ENCODE data around the gene GIMAP5. TPM values are rescaled to one million over a fixed set of nuclear protein-coding genes. Genes with fewer than 3 reads are reported as not detected.

The GIMAP5 gene
- total and polyA plus RNA-seq, 9 of the 15 experiments (the other 6 are each of a cell fraction or from before 2014, with no cell fraction given) = 0.35 TPM; not detected in 8

DNA sequence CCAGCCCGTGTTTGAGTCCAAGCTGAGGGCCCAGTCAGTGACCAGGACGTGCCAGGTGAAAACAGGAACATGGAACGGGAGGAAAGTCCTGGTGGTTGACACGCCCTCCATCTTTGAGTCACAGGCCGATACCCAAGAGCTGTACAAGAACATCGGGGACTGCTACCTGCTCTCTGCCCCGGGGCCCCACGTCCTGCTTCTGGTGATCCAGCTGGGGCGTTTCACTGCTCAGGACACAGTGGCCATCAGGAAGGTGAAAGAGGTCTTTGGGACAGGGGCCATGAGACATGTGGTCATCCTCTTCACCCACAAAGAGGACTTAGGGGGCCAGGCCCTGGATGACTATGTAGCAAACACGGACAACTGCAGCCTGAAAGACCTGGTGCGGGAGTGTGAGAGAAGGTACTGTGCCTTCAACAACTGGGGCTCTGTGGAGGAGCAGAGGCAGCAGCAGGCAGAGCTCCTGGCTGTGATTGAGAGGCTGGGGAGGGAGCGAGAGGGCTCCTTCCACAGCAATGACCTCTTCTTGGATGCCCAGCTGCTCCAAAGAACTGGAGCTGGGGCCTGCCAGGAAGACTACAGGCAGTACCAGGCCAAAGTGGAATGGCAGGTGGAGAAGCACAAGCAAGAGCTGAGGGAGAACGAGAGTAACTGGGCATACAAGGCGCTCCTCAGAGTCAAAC, 5.2 kb downstream of the GIMAP5 start:
- H3K36me3 ChIP-seq (ENCODE audit: control insufficient read depth, insufficient read depth, low read length) = no peaks in the 10 kb centered on the region
- H3K27ac ChIP-seq (ENCODE audit: extremely low read depth, low read depth, low read length) = no peak overlapping the region
- H3K4me1 ChIP-seq (replicated peaks in 1 of 2; ENCODE audit: control insufficient read depth in 2 of 2, insufficient read depth in 2 of 2, low read length in 2 of 2) = no peaks in the 10 kb centered on the region; a peak in 1 of 5 replicates
- no peaks in the 10 kb centered on the region for H3K9me1 ChIP-seq (ENCODE audit: control insufficient read depth, insufficient read depth, low read length)
- peaks cover 9 to 33% of the 10 kb centered on the region in 2 experiments; a peak in 4 of 5 replicates for H3K27me3 ChIP-seq (ENCODE audit: control insufficient read depth in 2 of 2, insufficient read depth in 2 of 2, low read length in 2 of 2)
- H3K9me3 ChIP-seq (replicated peaks; ENCODE audit: control insufficient read depth, insufficient read depth, low read depth, low read length) = no peaks in the 10 kb centered on the region
- H3K79me2 ChIP-seq (ENCODE audit: control insufficient read depth, insufficient read depth, low read length) = no peaks in the 10 kb centered on the region
- H3K9ac ChIP-seq (ENCODE audit: insufficient read depth in 1 of 2, low read depth in 2 of 2, low read length in 2 of 2) = no peak overlapping the region
- intact Hi-C loops (cut with micrococcal nuclease) = no loop called here
- H4K20me1 ChIP-seq (replicated peaks; ENCODE audit: control insufficient read depth, insufficient read depth, low read length) = peaks cover 5% of the 10 kb centered on the region; the same call in 1 of the 2 replicates
- FAIRE-seq (no peak), ATAC-seq (no peak), DNase-seq (ENCODE audit: extremely low read depth in 1 of 4, low spot score in 3 of 4) (no peak)
- 0% methylated on average over 14 of the region's 14 CpGs for WGBS (ENCODE audit: insufficient coverage, low coverage, missing lambda C conversion rate)
- no peak overlapping the region for H3K4me2 ChIP-seq (ENCODE audit: insufficient read depth, low read length)
- H3K4me3 ChIP-seq = no peak overlapping the region
- H2AFZ ChIP-seq (ENCODE audit: low read depth, low read length) = no peak overlapping the region
- ChIA-PET CTCF (ENCODE audit: low intra/inter-chr PET ratio) (no interaction called here), POLR2A (interaction anchor here (0.6 to 1.5 kb wide), 4 partner anchors 10 to 312 kb away, joined by 3 to 4 read pairs (median 3); no protein-coding TSS in a partner anchor)
- no TSS peak for BruUV-seq (replicated peaks)
- in situ Hi-C loops (cut with MboI) = no loop called here
- TF ChIP-seq TCF3 (CRISPR knock-in tag; IDR thresholded peaks at IDR 0.05) (no peak), ZNF41 (CRISPR knock-in tag; conservative IDR thresholded peaks at IDR 0.05) (no peak), NRF1 (conservative IDR thresholded peaks at IDR 0.05 in 1 of 2, IDR thresholded peaks at IDR 0.05 in 1 of 2) (no peak), SMAD2 (IDR thresholded peaks at IDR 0.05; ENCODE audit: low read depth, low read length) (no peak), NFIX (CRISPR knock-in tag; IDR thresholded peaks at IDR 0.05; ENCODE audit: low read depth) (no peak), MBD2 (IDR thresholded peaks at IDR 0.05; ENCODE audit: borderline replicate concordance, low read depth) (no peak), MECOM (CRISPR knock-in tag; IDR thresholded peaks at IDR 0.05) (no peak)
- TF ChIP-seq, protein P1, sequence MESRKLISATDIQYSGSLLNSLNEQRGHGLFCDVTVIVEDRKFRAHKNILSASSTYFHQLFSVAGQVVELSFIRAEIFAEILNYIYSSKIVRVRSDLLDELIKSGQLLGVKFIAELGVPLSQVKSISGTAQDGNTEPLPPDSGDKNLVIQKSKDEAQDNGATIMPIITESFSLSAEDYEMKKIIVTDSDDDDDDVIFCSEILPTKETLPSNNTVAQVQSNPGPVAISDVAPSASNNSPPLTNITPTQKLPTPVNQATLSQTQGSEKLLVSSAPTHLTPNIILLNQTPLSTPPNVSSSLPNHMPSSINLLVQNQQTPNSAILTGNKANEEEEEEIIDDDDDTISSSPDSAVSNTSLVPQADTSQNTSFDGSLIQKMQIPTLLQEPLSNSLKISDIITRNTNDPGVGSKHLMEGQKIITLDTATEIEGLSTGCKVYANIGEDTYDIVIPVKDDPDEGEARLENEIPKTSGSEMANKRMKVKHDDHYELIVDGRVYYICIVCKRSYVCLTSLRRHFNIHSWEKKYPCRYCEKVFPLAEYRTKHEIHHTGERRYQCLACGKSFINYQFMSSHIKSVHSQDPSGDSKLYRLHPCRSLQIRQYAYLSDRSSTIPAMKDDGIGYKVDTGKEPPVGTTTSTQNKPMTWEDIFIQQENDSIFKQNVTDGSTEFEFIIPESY (CRISPR knock-in tag; IDR thresholded peaks at IDR 0.05) = no peak
- TF ChIP-seq, protein P2, sequence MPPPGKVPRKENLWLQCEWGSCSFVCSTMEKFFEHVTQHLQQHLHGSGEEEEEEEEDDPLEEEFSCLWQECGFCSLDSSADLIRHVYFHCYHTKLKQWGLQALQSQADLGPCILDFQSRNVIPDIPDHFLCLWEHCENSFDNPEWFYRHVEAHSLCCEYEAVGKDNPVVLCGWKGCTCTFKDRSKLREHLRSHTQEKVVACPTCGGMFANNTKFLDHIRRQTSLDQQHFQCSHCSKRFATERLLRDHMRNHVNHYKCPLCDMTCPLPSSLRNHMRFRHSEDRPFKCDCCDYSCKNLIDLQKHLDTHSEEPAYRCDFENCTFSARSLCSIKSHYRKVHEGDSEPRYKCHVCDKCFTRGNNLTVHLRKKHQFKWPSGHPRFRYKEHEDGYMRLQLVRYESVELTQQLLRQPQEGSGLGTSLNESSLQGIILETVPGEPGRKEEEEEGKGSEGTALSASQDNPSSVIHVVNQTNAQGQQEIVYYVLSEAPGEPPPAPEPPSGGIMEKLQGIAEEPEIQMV (tag; conservative IDR thresholded peaks at IDR 0.05; ENCODE audit: low read depth) = no peak
- TF ChIP-seq, protein P3, sequence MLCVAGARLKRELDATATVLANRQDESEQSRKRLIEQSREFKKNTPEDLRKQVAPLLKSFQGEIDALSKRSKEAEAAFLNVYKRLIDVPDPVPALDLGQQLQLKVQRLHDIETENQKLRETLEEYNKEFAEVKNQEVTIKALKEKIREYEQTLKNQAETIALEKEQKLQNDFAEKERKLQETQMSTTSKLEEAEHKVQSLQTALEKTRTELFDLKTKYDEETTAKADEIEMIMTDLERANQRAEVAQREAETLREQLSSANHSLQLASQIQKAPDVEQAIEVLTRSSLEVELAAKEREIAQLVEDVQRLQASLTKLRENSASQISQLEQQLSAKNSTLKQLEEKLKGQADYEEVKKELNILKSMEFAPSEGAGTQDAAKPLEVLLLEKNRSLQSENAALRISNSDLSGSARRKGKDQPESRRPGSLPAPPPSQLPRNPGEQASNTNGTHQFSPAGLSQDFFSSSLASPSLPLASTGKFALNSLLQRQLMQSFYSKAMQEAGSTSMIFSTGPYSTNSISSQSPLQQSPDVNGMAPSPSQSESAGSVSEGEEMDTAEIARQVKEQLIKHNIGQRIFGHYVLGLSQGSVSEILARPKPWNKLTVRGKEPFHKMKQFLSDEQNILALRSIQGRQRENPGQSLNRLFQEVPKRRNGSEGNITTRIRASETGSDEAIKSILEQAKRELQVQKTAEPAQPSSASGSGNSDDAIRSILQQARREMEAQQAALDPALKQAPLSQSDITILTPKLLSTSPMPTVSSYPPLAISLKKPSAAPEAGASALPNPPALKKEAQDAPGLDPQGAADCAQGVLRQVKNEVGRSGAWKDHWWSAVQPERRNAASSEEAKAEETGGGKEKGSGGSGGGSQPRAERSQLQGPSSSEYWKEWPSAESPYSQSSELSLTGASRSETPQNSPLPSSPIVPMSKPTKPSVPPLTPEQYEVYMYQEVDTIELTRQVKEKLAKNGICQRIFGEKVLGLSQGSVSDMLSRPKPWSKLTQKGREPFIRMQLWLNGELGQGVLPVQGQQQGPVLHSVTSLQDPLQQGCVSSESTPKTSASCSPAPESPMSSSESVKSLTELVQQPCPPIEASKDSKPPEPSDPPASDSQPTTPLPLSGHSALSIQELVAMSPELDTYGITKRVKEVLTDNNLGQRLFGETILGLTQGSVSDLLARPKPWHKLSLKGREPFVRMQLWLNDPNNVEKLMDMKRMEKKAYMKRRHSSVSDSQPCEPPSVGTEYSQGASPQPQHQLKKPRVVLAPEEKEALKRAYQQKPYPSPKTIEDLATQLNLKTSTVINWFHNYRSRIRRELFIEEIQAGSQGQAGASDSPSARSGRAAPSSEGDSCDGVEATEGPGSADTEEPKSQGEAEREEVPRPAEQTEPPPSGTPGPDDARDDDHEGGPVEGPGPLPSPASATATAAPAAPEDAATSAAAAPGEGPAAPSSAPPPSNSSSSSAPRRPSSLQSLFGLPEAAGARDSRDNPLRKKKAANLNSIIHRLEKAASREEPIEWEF (CRISPR knock-in tag; IDR thresholded peaks at IDR 0.05) = no peak
- TF ChIP-seq, protein P4, sequence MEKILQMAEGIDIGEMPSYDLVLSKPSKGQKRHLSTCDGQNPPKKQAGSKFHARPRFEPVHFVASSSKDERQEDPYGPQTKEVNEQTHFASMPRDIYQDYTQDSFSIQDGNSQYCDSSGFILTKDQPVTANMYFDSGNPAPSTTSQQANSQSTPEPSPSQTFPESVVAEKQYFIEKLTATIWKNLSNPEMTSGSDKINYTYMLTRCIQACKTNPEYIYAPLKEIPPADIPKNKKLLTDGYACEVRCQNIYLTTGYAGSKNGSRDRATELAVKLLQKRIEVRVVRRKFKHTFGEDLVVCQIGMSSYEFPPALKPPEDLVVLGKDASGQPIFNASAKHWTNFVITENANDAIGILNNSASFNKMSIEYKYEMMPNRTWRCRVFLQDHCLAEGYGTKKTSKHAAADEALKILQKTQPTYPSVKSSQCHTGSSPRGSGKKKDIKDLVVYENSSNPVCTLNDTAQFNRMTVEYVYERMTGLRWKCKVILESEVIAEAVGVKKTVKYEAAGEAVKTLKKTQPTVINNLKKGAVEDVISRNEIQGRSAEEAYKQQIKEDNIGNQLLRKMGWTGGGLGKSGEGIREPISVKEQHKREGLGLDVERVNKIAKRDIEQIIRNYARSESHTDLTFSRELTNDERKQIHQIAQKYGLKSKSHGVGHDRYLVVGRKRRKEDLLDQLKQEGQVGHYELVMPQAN (IDR thresholded peaks at IDR 0.05; ENCODE audit: borderline replicate concordance) = no peak

Data from K562 (cell line).